NB4 (cell line): ENCODE data around the gene CXCR1.

Experiments used
- TF ChIP-seq, protein P1 (sequence below): IDR thresholded peaks from one replicate; pipeline ENCODE4 v1.5.1; 2012; ENCODE audit warnings: low read depth, low read length
- TF ChIP-seq, protein P2 (sequence below): IDR thresholded peaks from 2 replicates; pipeline ENCODE4 v1.6.1; 2011; ENCODE audit warnings: low read depth, low read length

DNA sequence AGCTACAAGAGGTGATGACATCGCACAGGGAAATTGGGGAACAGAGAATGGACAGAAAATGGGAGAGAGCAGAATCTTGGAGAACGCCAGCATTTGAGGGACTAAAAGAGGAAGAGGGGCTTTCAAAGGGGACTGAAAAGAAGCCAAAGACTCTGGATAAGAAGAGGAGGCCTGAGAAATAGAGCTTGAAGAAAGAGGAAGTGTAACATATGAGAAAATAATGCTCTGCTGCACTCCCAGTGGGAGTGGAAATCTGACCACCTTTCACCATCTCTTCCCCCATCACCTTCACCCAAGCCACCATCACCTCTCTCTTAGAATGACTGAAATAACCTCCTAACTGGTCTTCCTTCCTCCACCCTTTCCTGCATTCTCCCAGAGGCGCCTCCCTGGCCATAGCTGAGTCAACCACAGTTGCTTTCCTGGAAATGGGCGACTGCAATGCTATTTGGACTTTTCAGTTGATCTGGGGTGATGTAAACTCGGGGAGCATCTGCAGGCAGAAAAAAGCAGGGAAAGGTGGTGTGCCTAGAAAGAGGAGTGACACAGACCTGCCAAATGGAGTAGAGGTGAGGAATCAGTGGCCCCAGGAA lies 16.8 kb downstream of the CXCR1 start:
- TF ChIP-seq, protein P1, sequence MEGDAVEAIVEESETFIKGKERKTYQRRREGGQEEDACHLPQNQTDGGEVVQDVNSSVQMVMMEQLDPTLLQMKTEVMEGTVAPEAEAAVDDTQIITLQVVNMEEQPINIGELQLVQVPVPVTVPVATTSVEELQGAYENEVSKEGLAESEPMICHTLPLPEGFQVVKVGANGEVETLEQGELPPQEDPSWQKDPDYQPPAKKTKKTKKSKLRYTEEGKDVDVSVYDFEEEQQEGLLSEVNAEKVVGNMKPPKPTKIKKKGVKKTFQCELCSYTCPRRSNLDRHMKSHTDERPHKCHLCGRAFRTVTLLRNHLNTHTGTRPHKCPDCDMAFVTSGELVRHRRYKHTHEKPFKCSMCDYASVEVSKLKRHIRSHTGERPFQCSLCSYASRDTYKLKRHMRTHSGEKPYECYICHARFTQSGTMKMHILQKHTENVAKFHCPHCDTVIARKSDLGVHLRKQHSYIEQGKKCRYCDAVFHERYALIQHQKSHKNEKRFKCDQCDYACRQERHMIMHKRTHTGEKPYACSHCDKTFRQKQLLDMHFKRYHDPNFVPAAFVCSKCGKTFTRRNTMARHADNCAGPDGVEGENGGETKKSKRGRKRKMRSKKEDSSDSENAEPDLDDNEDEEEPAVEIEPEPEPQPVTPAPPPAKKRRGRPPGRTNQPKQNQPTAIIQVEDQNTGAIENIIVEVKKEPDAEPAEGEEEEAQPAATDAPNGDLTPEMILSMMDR, result no peak
- TF ChIP-seq, protein P2, sequence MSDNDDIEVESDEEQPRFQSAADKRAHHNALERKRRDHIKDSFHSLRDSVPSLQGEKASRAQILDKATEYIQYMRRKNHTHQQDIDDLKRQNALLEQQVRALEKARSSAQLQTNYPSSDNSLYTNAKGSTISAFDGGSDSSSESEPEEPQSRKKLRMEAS, result no peak
